Activated CD4-positive, alpha-beta T cell treated with anti-CD3 and anti-CD28 coated beads for 1 hour (primary cell): ENCODE measurements around the gene MMD.
"Not testable (repeated sequence)": the region's sequence is repeated elsewhere in the genome, so short reads cannot be mapped to it uniquely, and the experiment has no call there.

ENCODE experiments used
- DNase-seq: peaks from one replicate; pipeline ENCODE4 v3.0.0-alpha.2; 2020

MMD gene

GRCh38 chr17:55391244-55391757 lies 30.3 kb downstream of the MMD start:
- DNase-seq: no peak

- DNase-seq: no peak
These were observed 31.2 kb downstream of the MMD start for GRCh38 chr17:55390364-55390977.

GRCh38 chr17:55389715-55390114 lies 31.9 kb downstream of the MMD start:
- not testable (repeated sequence) for DNase-seq

DNA sequence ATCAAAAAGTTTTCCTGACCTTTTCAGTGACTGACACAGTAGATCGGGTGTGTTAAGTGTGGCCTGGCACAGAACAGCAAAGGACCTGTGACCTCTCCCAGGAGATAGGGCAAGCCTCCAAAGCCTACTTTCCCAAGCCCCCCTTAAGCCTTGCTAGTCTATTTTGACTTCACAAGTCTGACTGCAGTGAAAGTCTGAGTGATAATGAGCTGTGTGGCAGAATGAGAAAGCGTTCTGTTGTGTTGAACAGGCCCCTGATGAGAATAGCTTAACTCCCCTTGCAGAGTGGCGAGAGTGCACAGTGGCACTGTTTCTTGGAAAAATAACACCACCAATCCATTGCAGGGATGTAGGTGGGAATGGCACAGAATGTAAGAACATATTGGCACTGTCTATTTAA lies 32.8 kb downstream of the MMD start:
- no peak for DNase-seq

- DNase-seq: no peak
These were observed 34.8 kb downstream of the MMD start for GRCh38 chr17:55386796-55387332.

GRCh38 chr17:55384643-55385232 lies 36.9 kb downstream of the MMD start:
- no peak for DNase-seq

- no peak for DNase-seq
These were observed 37.6 kb downstream of the MMD start for GRCh38 chr17:55383771-55384642.

DNA sequence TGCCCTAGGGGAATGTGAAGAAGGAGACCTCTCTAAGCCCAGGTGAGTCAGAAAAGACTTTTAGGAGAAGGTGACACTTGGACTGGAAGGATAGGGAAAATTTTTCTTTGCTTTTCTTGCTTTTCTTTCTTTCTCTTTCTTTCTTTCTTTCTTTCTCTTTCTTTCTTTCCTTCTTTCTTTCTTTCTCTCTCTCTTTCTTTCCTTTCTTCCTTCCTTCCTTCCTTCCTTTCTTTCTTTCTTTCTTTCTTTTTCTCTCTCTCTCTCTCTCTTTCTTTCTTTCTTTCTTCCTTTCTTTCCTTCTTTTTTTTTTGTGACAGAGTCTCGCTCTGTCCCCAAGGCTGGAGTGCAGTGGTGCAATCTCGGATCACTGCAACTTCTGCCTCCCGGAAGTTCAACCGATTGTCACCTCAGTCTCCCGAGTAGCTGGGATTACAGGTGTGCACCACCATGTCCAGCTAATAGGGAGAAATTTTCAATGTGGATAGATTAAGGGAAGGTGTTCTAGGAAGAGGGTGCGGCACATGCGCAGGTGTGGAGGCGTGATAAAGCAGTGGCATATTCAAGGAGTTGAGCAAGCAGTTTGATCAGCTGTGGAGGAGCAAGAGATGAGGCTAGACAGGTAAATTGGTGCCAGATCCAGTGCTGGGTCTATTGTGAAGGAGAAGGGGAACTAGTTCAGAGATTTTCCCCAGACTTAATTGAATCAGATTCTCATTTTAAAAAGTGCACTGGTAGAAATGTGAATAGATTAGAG lies 40.4 kb downstream of the MMD start:
- DNase-seq: no peak

- no peak for DNase-seq
These were observed 43.9 kb downstream of the MMD start for GRCh38 chr17:55377671-55378275.

- no peak for DNase-seq
These were observed 52.9 kb downstream of the MMD start for GRCh38 chr17:55368706-55369105.

- DNase-seq: no peak
These were observed 55.6 kb downstream of the MMD start for GRCh38 chr17:55366020-55366481.

GRCh38 chr17:55363033-55363432 lies 58.6 kb downstream of the MMD start:
- DNase-seq: no peak

- DNase-seq: no peak
These were observed 60.7 kb downstream of the MMD start for GRCh38 chr17:55360971-55361370.

DNA sequence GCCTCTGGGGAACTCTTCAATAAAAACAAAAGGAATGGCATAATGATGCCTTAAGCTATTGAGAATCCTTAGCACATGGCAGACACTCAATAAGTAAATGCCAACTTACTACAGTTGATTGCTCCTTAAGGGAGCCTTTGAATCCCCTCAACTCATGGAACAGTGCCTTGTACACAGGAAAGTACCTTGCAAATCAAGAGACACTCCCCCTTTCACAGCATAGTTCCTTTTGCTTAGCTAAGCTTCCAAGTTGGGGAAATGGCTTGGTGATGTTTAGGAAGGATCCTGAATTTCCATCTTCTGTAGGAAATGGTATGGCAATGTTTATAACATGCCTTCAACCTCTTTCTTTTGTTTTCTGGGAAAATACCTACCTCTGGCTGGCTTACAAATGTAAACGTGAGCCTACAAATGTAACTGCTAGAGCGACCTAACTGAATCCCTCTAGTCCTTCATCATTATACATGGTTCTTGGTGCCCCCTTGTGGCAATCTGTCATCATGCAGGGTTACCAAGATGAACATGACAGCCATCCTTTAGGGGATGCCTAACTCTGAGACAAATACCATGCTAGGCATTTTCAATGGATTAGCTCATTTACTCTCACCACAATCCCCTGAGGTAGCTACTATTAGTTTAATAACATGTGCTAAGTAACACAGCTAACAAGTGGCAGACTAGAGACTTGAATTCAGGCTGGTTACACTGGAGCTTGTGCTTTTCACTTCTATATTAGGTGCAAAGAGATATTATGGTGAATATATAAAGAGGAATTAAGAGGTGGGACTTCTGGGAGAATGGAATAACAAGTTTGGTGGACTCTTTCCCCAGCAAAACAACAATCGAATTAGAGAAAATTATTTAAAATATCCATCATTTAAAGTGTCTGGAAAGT lies 65.0 kb downstream of the MMD start:
- peak; percentile 30 for DNase-seq

- DNase-seq: no peak
These were observed 66.7 kb downstream of the MMD start for GRCh38 chr17:55354941-55355340.

DNA sequence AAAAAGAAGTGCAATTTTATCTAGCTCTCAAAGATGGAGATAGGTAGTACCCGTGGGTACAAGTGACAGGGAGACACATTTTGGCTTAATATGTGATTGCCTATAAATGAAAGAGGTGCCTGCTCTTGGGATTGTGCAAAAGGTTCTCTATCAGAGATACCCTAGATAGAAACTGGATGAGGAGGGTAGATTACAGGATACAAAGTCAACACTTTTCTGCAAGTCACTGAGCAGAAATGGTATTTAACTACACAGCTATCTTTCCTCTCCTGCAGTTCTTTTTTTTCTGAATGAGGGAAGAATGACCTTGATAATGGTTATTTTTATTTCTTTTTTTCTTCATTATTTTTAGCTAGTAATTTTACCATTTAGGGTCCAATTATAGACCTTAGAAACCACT lies 67.6 kb downstream of the MMD start:
- no peak for DNase-seq

DNA sequence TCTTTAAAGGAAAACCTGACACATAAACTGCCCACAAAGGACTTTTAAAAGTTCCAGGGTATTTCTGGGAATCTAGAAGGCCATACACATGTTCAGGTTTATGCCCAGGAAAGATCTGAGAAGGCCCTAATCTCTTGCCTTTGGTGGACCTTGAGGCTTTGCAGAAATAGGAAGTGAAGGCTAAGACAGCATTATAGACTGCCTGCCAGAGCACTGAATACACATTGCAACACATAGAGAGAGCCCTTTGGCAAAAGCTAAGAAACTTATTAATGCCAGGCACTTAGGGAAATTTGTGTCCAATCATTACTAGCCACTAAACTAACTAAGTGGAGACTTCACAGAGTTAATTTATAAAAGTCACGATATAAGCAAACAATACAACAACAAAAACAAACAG lies 70.4 kb downstream of the MMD start:
- no peak for DNase-seq

GRCh38 chr17:55350825-55351205 lies 70.8 kb downstream of the MMD start:
- no peak for DNase-seq

DNA sequence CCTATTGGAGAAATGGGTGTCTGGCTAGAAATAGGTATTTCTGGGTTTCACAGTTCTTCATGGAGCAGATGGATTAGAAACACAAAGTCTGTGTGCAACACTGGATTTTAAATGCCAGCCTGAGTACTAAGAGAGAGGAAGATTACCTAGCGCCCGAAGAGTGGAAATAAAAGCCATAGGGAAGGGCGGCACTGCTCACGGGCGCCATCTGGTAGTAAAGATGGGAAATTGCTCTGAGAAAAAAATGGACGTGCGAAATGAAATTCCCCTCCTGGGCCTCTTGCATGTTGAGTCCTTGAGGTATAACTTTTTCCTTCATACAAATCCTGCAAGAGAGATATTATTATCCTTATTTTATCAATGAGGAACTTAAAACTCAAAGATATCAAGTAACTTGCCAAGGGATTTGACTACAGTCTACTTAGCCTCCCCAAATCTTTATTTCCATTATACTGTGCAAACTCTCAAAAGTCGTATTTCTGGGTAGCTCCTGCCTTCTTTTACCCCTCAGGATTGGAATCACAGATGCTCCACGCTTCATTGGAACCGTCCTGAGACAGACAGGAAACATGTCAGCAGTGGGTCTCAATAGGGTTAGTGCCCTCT lies 72.8 kb downstream of the MMD start:
- peak; percentile 11 for DNase-seq

DNA sequence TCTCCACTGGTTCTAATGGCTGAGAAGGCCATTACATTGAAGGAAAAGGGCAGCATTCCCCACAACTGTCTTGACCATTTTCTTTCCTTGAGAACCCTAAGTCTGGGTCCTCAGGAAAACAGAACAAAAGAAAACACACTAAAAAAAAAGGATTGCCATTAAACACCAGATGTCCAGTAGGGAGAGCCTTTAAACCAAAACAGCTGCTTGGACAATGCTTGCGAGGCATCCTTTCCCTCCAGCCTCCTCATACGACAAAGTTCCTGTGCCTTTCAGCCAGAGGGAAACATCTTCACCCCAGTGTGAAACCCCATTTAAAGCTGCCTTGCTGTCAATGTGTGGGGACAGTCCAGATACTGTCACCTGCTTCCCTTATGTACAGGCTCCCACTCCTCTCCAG lies 74.3 kb downstream of the MMD start:
- DNase-seq: no peak

GRCh38 chr17:55346658-55347057 lies 75.0 kb downstream of the MMD start:
- no peak for DNase-seq
